Mesodermal cell (in vitro differentiated cells): Measurements from ENCODE around the gene TMEM45B.
A peak's percentile ranks its signal among the peaks of the same experiment; 100 is the strongest.

ENCODE experiments used
- H3K27ac ChIP-seq: 2 replicates; pipeline ENCODE4 v1.7.0; 2013; ENCODE audit warnings: mild to moderate bottlenecking, low read depth, low read length, moderate library complexity; ENCODE audit not compliant: severe bottlenecking
- H3K36me3 ChIP-seq: 2 replicates; pipeline ENCODE4 v1.7.1; 2013; ENCODE audit warnings: mild to moderate bottlenecking, low read length, moderate library complexity; ENCODE audit not compliant: control insufficient read depth, insufficient read depth
- H3K4me1 ChIP-seq: one replicate; pipeline ENCODE4 v1.7.1; 2013; ENCODE audit warnings: mild to moderate bottlenecking, low read length; ENCODE audit not compliant: insufficient read depth, control insufficient read depth, poor library complexity, severe bottlenecking
- H3K4me3 ChIP-seq: 2 replicates; pipeline ENCODE4 v1.7.0; 2013; ENCODE audit warnings: low read length, control low read depth, mild to moderate bottlenecking; ENCODE audit not compliant: insufficient read depth, poor library complexity, severe bottlenecking; ENCODE audit errors: extremely low read depth
- H3K9me3 ChIP-seq: 2 replicates; pipeline ENCODE4 v1.7.1; 2013; ENCODE audit warnings: mild to moderate bottlenecking, low read length, moderate library complexity; ENCODE audit not compliant: control insufficient read depth
- WGBS, 2 experiments: methylation state at CpG; one replicate each; pipeline ENCODE4 v1.1.5; 2013; ENCODE audit warnings: missing lambda C conversion rate in 2 of 2; ENCODE audit not compliant: insufficient coverage in 2 of 2; 5-methylcytosine and 5-hydroxymethylcytosine counted together

TMEM45B gene

DNA sequence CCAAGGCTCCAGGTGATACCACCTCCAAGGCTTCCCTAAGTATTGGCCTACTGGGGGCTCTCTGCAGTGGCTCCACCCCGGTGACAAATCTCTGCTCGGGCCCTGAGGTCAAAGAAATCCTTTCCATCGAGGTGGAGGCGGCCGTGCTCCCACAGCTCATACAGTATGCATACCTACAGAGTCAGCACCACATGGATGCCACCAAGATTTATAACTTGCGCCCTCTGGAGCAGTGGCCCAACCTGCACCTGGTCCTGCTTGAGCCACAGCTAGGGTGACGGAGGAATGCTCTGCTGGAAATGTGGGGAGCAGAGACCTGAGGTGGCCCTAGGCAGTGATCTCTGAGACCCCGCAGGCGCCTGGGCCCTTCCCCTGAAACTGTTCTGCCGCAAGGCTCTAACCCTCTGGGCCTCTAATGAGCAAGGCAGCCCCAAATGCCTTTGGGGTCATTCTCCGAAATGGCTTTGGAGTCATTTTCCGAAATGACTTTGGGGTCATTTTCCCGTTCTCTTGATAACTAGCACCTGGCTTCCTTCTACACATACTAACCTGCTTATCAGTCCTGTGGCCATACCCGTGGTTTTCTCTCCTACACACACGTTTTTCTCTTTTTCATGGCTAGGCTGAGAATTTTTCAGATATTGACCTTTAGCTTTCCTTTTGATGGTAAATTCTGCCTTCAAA, 33.9 kb downstream of the TMEM45B start:
- H3K36me3 ChIP-seq = no peaks in the 10 kb centered on the region
- H3K4me1 ChIP-seq = peaks cover 3% of the 10 kb centered on the region
- whole genome bisulfite sequencing, 2 experiments = 92 to 95% methylated on average over 7 to 15 of the region's 15 CpGs
- H3K27ac ChIP-seq = no peak overlapping the region
- H3K9me3 ChIP-seq = no peaks in the 10 kb centered on the region
- no peak overlapping the region for H3K4me3 ChIP-seq

DNA sequence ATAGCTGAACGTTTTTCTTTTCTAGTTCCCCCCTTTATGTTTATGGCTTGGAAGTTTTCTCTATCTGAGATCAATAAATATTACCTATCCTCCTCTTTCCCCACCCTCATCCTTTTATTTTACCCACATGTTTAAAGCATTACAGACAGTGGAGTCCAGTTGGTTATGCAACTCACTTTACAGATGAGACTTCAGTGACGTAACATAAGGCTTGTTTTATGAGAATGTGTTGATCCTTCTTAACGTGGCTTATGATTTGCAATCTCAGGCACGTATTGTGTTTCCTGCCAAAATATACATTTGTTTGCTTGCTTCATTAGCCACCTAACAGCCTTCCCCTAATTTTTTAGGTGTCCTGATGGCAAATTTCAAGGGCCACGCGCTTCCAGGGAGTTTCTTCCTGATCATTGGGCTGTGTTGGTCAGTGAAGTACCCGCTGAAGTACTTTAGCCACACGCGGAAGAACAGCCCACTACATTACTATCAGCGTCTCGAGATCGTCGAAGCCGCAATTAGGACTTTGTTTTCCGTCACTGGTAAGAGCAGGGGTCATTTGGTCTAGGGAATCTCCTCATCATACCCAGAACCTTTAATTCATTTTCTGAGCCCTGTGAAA, 36.6 kb downstream of the TMEM45B start:
- WGBS, 2 experiments = 87 to 89% methylated on average over 4 to 8 of the region's 15 CpGs
- Histone ChIP-seq H3K36me3 (no peaks in the 10 kb centered on the region), H3K27ac (no peak overlapping the region), H3K4me3 (no peak overlapping the region), H3K4me1 (peaks cover 3% of the 10 kb centered on the region), H3K9me3 (no peaks in the 10 kb centered on the region)

DNA sequence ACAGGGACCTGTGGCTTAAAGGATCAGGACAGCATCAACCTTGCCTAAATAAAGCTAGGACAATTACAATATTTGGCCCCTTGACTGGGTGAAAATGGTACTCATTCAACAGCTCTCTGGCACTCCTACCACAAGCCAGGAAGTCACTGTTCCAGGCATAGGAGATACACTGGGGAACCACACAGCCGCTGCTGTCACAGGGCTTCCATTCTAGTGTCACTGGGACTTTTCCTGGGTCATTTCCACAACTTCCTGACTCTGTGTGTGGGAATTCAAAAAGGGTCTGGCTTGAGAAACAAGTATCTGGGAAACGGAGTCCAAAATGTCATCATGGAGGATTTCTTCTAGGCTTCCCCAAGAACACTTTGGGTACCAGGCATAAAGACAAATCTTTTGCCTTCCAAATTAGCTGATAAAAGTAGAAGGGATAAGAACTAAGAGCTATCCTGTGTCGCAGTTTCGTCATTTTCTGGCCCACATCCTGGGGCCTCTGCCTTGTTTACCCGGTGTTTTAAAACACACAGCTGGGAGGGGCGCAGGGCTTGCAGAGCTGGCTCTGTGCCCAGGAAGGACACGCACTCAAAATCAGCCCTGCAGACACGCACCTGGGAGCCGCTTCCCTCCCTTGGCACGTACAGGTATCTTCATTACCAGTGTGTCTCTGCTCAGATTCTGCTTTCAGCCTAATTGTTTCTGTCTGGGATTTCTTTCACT, 38.0 kb downstream of the TMEM45B start:
- Histone ChIP-seq H3K27ac (no peak overlapping the region), H3K9me3 (no peaks in the 10 kb centered on the region), H3K4me1 (peaks cover 3% of the 10 kb centered on the region), H3K4me3 (no peak overlapping the region), H3K36me3 (peaks cover 13% of the 10 kb centered on the region)
- 82 to 91% methylated on average over 9 of the region's 10 CpGs for WGBS, 2 experiments

DNA sequence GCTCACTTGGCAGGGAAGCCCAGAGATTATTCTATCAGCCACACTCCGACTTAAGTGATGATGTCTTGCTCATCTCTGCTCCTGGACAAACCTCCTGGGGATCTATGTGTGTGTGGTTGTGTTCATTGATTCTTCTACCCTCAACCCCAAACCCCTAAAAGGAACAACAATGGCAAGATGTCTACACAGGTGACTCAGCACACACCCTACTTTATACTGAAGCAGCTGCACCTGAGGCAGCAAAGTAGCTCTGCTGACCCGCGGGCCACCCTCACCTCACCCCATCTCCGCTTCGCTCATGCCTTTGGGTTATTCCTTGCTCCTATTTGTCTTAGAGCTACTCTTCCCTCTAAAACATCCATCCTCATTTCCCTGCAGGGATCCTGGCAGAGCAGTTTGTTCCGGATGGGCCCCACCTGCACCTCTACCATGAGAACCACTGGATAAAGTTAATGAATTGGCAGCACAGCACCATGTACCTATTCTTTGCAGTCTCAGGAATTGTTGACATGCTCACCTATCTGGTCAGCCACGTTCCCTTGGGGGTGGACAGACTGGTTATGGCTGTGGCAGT, 38.7 kb downstream of the TMEM45B start:
- 91 to 97% methylated on average over 4 to 5 of the region's 7 CpGs for WGBS, 2 experiments
- Histone ChIP-seq H3K36me3 (peaks cover 19% of the 10 kb centered on the region), H3K27ac (no peak overlapping the region), H3K4me3 (no peak overlapping the region), H3K9me3 (no peaks in the 10 kb centered on the region), H3K4me1 (no peaks in the 10 kb centered on the region)

DNA sequence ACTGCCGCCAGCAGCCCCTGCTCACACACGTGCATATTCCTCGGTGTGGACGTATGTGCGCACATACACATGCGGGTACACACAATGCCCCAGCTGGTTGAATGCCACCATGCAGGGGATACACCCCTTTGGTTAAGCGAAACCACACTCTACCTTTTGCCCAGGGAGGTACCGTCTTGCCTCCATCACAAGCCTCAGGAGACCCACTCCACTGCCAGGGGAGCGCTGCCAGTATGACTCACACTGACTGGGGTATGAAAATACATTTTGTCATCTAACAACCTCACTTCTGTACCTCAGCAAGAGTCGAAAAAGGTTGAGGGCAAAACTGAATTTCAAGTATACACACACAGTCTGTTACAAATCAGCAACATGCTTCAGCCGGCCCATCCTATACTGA, 39.4 kb downstream of the TMEM45B start:
- H3K36me3 ChIP-seq = peaks cover 27% of the 10 kb centered on the region
- WGBS, 2 experiments = 89 to 90% methylated on average over 10 to 11 of the region's 11 CpGs
- no peak overlapping the region for H3K27ac ChIP-seq
- H3K9me3 ChIP-seq = no peaks in the 10 kb centered on the region
- H3K4me1 ChIP-seq = no peaks in the 10 kb centered on the region
- H3K4me3 ChIP-seq = no peak overlapping the region

DNA sequence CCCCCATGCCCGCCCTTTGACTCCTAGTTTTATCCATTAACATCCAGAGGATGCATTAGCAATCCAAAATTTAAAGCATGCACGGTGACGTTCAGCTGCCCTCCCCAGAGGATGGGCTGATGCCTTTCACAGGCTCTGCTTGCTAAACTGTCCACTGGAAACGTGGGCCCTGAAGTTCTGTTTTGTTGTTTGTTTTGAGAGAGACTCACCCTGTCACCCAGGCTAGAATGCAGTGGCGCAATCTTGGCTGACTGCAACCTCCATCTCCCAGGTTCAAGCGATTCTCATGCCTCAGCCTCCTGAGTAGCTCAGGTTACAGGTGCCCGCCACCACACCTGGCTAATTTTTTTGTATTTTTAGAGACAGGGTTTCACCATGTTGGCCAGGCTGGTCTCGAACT, 40.4 kb downstream of the TMEM45B start:
- no peak overlapping the region for H3K27ac ChIP-seq
- H3K36me3 ChIP-seq = peaks cover 36% of the 10 kb centered on the region
- H3K4me3 ChIP-seq = no peak overlapping the region
- 83 to 84% methylated on average over 7 to 8 of the region's 8 CpGs for WGBS, 2 experiments
- peaks cover 3% of the 10 kb centered on the region for H3K4me1 ChIP-seq
- H3K9me3 ChIP-seq = no peaks in the 10 kb centered on the region

DNA sequence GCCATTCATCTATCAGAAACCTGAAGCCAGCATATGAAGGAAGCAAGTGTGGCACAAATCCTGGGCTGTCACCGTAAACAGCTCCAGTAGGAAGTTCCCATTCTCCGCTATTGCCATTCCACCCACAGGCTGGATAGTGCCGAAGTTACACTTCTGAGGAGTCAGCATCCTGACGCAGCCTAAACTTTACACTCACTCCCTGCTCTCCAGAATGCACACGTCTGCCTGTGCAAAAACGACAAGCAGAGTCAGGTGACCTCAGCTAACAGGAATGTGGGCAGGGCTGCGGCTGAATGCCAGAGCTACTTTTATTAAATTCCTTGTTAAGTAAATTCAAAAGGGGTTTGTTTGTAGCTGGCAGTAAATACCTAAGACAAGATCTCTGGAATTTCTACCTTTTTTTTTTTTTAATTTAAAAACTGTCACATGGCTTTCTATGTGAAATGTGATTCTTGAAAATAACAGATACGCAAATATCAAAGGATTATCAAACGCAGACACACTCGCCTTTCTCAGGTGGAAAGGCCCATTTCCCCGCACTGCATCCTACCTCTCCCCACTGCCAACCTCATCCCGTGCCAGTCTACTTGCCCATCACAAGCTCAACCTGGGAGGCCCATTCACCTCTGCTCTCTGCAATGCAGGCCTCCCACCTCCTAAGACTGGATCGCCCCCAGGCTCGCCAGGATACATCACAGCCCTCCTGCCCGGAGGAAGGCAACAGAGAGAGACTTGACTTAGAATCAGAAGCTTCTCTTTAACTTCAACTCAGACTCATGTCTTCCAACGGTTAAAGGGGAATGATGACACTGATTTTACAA, 46.3 kb downstream of the TMEM45B start:
- Histone ChIP-seq H3K4me1 (peaks cover 17% of the 10 kb centered on the region), H3K27ac (peak overlapping the region; percentile 97), H3K4me3 (no peak overlapping the region), H3K9me3 (peaks cover 5% of the 10 kb centered on the region), H3K36me3 (peaks cover 85% of the 10 kb centered on the region)
- 66 to 69% methylated on average over 9 to 15 of the region's 16 CpGs for WGBS, 2 experiments

DNA sequence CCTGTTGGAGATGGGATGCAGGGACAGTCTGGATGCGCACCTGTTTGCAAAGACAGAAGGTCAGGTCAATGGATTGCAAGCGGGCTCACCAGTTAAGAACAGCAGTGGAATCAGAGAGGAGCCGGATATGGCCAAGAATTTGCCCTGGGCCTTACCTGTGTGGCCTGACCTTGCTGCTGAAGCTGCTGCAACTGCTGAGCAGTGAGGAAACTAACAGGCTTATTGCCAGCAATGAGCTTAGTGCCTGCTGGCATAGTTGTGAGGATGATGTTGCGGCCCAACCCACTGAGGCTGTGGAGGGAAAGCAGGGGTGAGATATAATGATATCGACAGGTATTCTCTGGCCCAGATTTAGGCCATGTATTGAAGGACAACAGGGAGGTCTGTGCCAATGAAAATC, 49.2 kb downstream of the TMEM45B start:
- H3K27ac ChIP-seq = no peak overlapping the region
- peaks cover 5% of the 10 kb centered on the region for H3K9me3 ChIP-seq
- H3K4me3 ChIP-seq = no peak overlapping the region
- peaks cover 86% of the 10 kb centered on the region for H3K36me3 ChIP-seq
- WGBS, 2 experiments = 94 to 98% methylated on average over 5 of the region's 5 CpGs
- peaks cover 17% of the 10 kb centered on the region for H3K4me1 ChIP-seq

DNA sequence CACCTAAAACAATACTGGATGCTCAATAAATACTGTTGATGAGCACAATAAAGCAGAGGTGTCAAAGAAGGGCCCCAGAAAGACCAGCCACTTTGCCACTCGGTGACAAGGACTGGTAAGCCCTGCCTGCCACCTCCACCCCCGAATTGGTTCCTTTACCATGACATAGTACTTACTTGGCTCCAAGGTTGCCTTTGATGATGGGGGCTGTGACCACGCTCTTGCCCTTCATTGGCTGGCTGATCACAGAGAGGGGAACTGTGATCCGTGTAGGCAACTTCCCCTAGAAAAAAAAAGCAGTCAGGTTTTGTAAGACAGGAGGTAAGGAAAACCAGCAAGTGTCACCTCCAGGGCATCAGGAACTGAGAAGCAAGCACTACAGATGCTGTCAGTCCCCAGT, 50.1 kb downstream of the TMEM45B start:
- no peak overlapping the region for H3K4me3 ChIP-seq
- peaks cover 86% of the 10 kb centered on the region for H3K36me3 ChIP-seq
- H3K27ac ChIP-seq = no peak overlapping the region
- 77 to 100% methylated on average over 2 to 3 of the region's 4 CpGs for WGBS, 2 experiments
- H3K4me1 ChIP-seq = peaks cover 17% of the 10 kb centered on the region
- H3K9me3 ChIP-seq = peaks cover 5% of the 10 kb centered on the region

DNA sequence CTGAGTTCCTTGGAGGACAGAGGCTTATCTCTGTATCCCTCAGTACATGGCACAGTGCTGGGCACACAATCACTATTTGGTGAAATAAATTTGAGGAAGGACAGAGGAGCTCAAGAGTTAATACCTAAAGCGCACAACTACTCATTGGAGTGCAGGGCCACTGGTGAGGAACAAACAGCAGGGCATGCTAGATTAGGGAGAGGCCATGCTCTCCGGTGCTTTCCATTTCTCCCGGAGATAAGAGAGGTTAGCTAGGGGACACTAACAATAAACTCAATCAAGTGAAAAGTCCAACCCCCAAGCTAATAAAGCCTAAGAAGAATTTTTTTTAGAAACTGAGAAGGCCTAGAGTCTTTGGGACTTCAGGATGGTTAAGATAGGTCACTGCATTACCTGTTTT, 50.7 kb downstream of the TMEM45B start:
- WGBS, 2 experiments = 90 to 94% methylated on average over 1 to 2 of the region's 3 CpGs
- no peak overlapping the region for H3K4me3 ChIP-seq
- no peak overlapping the region for H3K27ac ChIP-seq
- peaks cover 11% of the 10 kb centered on the region for H3K4me1 ChIP-seq
- peaks cover 86% of the 10 kb centered on the region for H3K36me3 ChIP-seq
- H3K9me3 ChIP-seq = peaks cover 5% of the 10 kb centered on the region
